H9 (cell line): ENCODE results near the gene KIAA0753. TPM values are rescaled to one million over a fixed set of nuclear protein-coding genes. Genes with fewer than 3 reads are reported as not detected.
"Not testable (repeated sequence)": the region's sequence is repeated elsewhere in the genome, so short reads cannot be mapped to it uniquely, and the experiment has no call there.

ENCODE experiments used
- DNase-seq: peaks from one replicate; pipeline ENCODE4 v3.0.0-alpha.2; 2017
- H2AFZ ChIP-seq: one replicate; pipeline ENCODE4 v1.6.1; 2013; ENCODE audit warnings: mild to moderate bottlenecking, low read length, control low read depth, moderate library complexity
- H2AK5ac ChIP-seq: 2 replicates; pipeline ENCODE4 v1.6.1; 2013; ENCODE audit warnings: low read length, control low read depth, mixed read lengths; ENCODE audit not compliant: insufficient read length
- H2BK120ac ChIP-seq: one replicate; pipeline ENCODE4 v1.6.1; 2013; ENCODE audit warnings: low read depth, mild to moderate bottlenecking, low read length, control low read depth, inconsistent platforms; ENCODE audit not compliant: poor library complexity, severe bottlenecking
- H2BK12ac ChIP-seq: 2 replicates; pipeline ENCODE4 v1.6.1; 2013; ENCODE audit warnings: low read length, control low read depth, mixed read lengths, low read depth; ENCODE audit not compliant: insufficient read length
- H2BK15ac ChIP-seq: 2 replicates; pipeline ENCODE4 v1.6.1; 2013; ENCODE audit warnings: low read depth, low read length, control low read depth
- H2BK20ac ChIP-seq: one replicate; pipeline ENCODE4 v1.6.1; 2013; ENCODE audit warnings: low read depth, mild to moderate bottlenecking, low read length, control low read depth, inconsistent platforms; ENCODE audit not compliant: poor library complexity, severe bottlenecking
- H2BK5ac ChIP-seq: 2 replicates; pipeline ENCODE4 v1.6.1; 2013; ENCODE audit warnings: low read length, control low read depth, mixed read lengths; ENCODE audit not compliant: insufficient read length
- H3K14ac ChIP-seq: 2 replicates; pipeline ENCODE4 v1.6.1; 2013; ENCODE audit warnings: low read length, control low read depth; ENCODE audit not compliant: insufficient read depth
- H3K18ac ChIP-seq: 2 replicates; pipeline ENCODE4 v1.6.1; 2013; ENCODE audit warnings: low read depth, mild to moderate bottlenecking, mixed read lengths, low read length, control low read depth; ENCODE audit not compliant: insufficient read length
- H3K23ac ChIP-seq: 2 replicates; pipeline ENCODE4 v1.6.1; 2013; ENCODE audit warnings: low read length, control low read depth, mixed read lengths, low read depth; ENCODE audit not compliant: insufficient read length
- H3K23me2 ChIP-seq: 2 replicates; pipeline ENCODE4 v1.6.1; 2013; ENCODE audit warnings: low read depth, mild to moderate bottlenecking, mixed read lengths, low read length, control low read depth; ENCODE audit not compliant: insufficient read length, poor library complexity, severe bottlenecking
- H3K27ac ChIP-seq: 2 replicates; pipeline ENCODE4 v1.5.1; 2013; ENCODE audit warnings: low read length, control low read depth, mixed read lengths, low read depth; ENCODE audit not compliant: insufficient read length
- H3K27me3 ChIP-seq: 2 replicates; pipeline ENCODE4 v1.6.1; 2013; ENCODE audit warnings: low read length, control low read depth, inconsistent platforms; ENCODE audit not compliant: insufficient read depth
- H3K4ac ChIP-seq: 2 replicates; pipeline ENCODE4 v1.6.1; 2013; ENCODE audit warnings: low read depth, mild to moderate bottlenecking, control low read depth, inconsistent platforms, low read length, moderate library complexity
- H3K4me1 ChIP-seq: 2 replicates; pipeline ENCODE4 v1.6.1; 2013; ENCODE audit warnings: low read length, control low read depth, inconsistent platforms; ENCODE audit not compliant: insufficient read depth
- H3K4me2 ChIP-seq: 2 replicates; pipeline ENCODE4 v1.6.1; 2013; ENCODE audit warnings: low read length, control low read depth, mixed read lengths; ENCODE audit not compliant: insufficient read length, insufficient read depth
- H3K56ac ChIP-seq: 2 replicates; pipeline ENCODE4 v1.6.1; 2013; ENCODE audit warnings: low read depth, mild to moderate bottlenecking, mixed read lengths, low read length, control low read depth; ENCODE audit not compliant: insufficient read length
- H3K79me1 ChIP-seq: 2 replicates; pipeline ENCODE4 v1.6.1; 2013; ENCODE audit warnings: low read depth, mild to moderate bottlenecking, moderate library complexity, low read length, control low read depth, inconsistent platforms; ENCODE audit not compliant: insufficient read depth, poor library complexity, severe bottlenecking
- H3K79me2 ChIP-seq: 2 replicates; pipeline ENCODE4 v1.6.1; 2013; ENCODE audit warnings: low read length, control low read depth, inconsistent platforms; ENCODE audit not compliant: insufficient read depth
- H3K9ac ChIP-seq: 2 replicates; pipeline ENCODE4 v1.6.1; 2013; ENCODE audit warnings: low read length, control low read depth, mixed read lengths; ENCODE audit not compliant: insufficient read length; ENCODE audit errors: extremely low read depth
- H3K9me3 ChIP-seq: one replicate; pipeline ENCODE4 v1.6.1; 2013; ENCODE audit warnings: low read depth, low read length, inconsistent platforms; ENCODE audit not compliant: control insufficient read depth
- H3T11ph ChIP-seq: one replicate; pipeline ENCODE4 v1.6.1; 2013; ENCODE audit warnings: mild to moderate bottlenecking, low read length, control low read depth, inconsistent platforms
- H4K20me1 ChIP-seq: one replicate; pipeline ENCODE4 v1.6.1; 2013; ENCODE audit not compliant: control insufficient read depth, insufficient read length, insufficient read depth
- H4K5ac ChIP-seq: 2 replicates; pipeline ENCODE4 v1.6.1; 2013; ENCODE audit warnings: low read depth, mild to moderate bottlenecking, mixed read lengths, low read length, control low read depth; ENCODE audit not compliant: insufficient read length
- H4K8ac ChIP-seq: replicated peaks from 2 replicates; pipeline ENCODE4 v1.6.1; 2013; ENCODE audit warnings: low read length, control low read depth, mixed read lengths, low read depth; ENCODE audit not compliant: insufficient read length
- H4K91ac ChIP-seq: 2 replicates; pipeline ENCODE4 v1.6.1; 2013; ENCODE audit warnings: low read depth, mild to moderate bottlenecking, moderate library complexity, mixed read lengths, low read length, control low read depth; ENCODE audit not compliant: insufficient read length
- H3K27ac Mint-ChIP-seq, 3 experiments: 2 replicates in 2 of 3; 3 replicates in 1 of 3; pipeline ENCODE4 v1.8.0; 2020 to 2021; ENCODE audit warnings: mixed read lengths in 3 of 3, mild to moderate bottlenecking in 1 of 3, moderate library complexity in 1 of 3
- H3K27me3 Mint-ChIP-seq: 2 replicates; pipeline ENCODE4 v1.8.0; 2021; ENCODE audit warnings: low read depth, mild to moderate bottlenecking, moderate library complexity, mixed read lengths
- H3K36me3 Mint-ChIP-seq, 3 experiments: 2 replicates in 2 of 3; 3 replicates in 1 of 3; pipeline ENCODE4 v1.8.0; 2020 to 2021; ENCODE audit warnings: low read depth in 3 of 3, mixed read lengths in 3 of 3; ENCODE audit not compliant: insufficient read depth in 1 of 3
- H3K4me1 Mint-ChIP-seq, 2 experiments: 2 replicates each; pipeline ENCODE4 v1.8.0; 2020; ENCODE audit warnings: mixed read lengths in 2 of 2
- H3K4me3 Mint-ChIP-seq, 2 experiments: 2 replicates in 1 of 2; 3 replicates in 1 of 2; pipeline ENCODE4 v1.8.0; 2020 to 2021; ENCODE audit warnings: mild to moderate bottlenecking in 2 of 2, mixed read lengths in 2 of 2, moderate library complexity in 1 of 2
- H3K9me3 Mint-ChIP-seq, 2 experiments: 2 replicates in 1 of 2; 3 replicates in 1 of 2; pipeline ENCODE4 v1.8.0; 2020; ENCODE audit warnings: mild to moderate bottlenecking in 2 of 2, mixed read lengths in 2 of 2, moderate library complexity in 1 of 2
- WGBS: extraction: QIAGEN DNeasy Blood & Tissue Kit; methylation state at CpG from one replicate; pipeline ENCODE4 v1.1.7; 2013; ENCODE audit warnings: missing lambda C conversion rate, low lambda C conversion rate, mixed read lengths; ENCODE audit not compliant: insufficient read length; ENCODE audit errors: extremely low coverage; 5-methylcytosine and 5-hydroxymethylcytosine counted together
- total RNA-seq: library from RNA; stranded (reverse); gene quantifications from 2 replicates; pipeline ENCODE4 v1.2.1, GENCODE V29; 2021

KIAA0753 gene
- total RNA-seq, 1 experiment from 2014 or later: 37.2 TPM

DNA sequence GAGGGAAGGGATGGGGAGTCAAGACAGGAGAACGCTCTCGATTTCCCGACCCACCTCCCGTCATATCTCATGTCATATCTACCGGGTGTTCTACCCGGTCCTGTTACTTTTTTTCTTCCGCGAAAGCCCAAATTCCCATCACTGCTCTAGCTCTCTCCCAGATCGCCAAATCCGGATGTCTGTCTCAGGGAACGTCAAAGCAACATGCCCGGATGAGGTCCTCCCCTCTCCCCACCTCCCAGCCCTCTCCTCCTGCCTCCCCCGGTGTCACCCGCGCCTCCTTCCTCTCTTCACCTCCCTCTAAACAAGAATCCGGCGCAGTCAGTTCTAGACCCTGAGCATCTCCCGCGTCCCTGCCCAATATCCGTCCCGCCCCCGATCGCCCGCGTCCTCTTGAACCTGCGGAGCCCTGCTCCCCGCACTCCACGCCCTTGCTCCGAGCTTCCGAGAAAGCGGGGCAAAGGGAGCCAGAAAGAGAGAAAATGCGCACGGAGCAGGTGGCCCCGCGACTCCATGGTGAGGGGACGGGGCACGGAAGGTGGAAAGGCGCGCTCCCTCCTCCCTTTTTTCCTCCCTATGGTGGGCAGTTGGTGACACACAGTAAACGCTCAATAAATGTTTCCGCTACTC is 15.3 kb upstream of the KIAA0753 start:
- H4K20me1 ChIP-seq, DNase-seq, H3K4ac ChIP-seq, H3K27ac Mint-ChIP-seq, H4K91ac ChIP-seq, H2BK120ac ChIP-seq, H4K5ac ChIP-seq, H3K4me1 ChIP-seq, H2BK15ac ChIP-seq, H2AFZ ChIP-seq, H2BK12ac ChIP-seq, H3K9ac ChIP-seq, H2AK5ac ChIP-seq, H2BK20ac ChIP-seq, H3K27ac ChIP-seq, H3T11ph ChIP-seq, H4K8ac ChIP-seq, H3K14ac ChIP-seq, H3K23ac ChIP-seq, H3K9me3 ChIP-seq, H3K9me3 Mint-ChIP-seq, H3K18ac ChIP-seq, H3K79me1 ChIP-seq, H3K36me3 Mint-ChIP-seq, H2BK5ac ChIP-seq, H3K56ac ChIP-seq, H3K79me2 ChIP-seq: not testable (repeated sequence)
- no CpG with 5 or more reads among the region's 41 CpGs for WGBS
- Mint-ChIP-seq H3K4me1 (peaks cover 33 to 38% of the 10 kb centered on the region in 2 experiments), H3K27me3 (peaks cover 79% of the 10 kb centered on the region), H3K4me3 (peak overlapping the region; percentile 69 to 90)
- H3K23me2 ChIP-seq: peaks cover 14% of the 10 kb centered on the region
- peak overlapping the region; percentile 81 for H3K4me2 ChIP-seq
- peaks cover 16% of the 10 kb centered on the region; the same call in 1 of the 2 replicates for H3K27me3 ChIP-seq
